ENCODE data around the gene WDR38. TPM values are rescaled to one million over a fixed set of nuclear protein-coding genes. Genes with fewer than 3 reads are reported as not detected.

Gene WDR38
- total and polyA plus RNA-seq, 9 of the 15 experiments (the other 6 are each of a cell fraction or from before 2014, with no cell fraction given): not detected

DNA sequence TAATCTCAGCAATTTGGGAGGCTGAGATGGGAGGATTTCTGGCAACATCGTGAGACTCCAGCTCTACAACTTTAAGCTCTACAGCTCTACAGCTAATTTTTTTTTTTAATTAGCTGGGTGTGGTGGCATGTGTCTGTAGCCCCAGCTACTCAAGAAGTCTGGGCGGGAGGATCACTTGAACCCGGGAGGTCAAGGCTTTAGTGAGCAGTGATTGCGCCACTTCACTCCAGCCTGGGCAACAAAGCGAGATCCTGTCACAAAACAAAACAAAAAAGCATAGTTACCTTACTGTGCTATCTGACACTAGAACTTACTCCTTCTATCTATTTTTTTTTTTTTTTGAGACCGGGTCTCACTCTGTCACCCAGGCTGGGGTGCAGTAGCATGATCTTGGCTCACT, 6.3 kb upstream of the WDR38 start:
- H3K9me1 ChIP-seq (ENCODE audit: control insufficient read depth, insufficient read depth, low read length): no peaks in the 10 kb centered on the region
- H3K79me2 ChIP-seq (ENCODE audit: control insufficient read depth, insufficient read depth, low read length): no peaks in the 10 kb centered on the region
- no peak overlapping the region for H3K27ac ChIP-seq (ENCODE audit: extremely low read depth, low read depth, low read length)
- no peak for TF ChIP-seq SMARCB1 (IDR thresholded peaks at IDR 0.05; ENCODE audit: insufficient read length, low read depth)
- peak; percentile 27; the same call in 1 of the 2 replicates for TF ChIP-seq CEBPB (tag; IDR thresholded peaks at IDR 0.05)
- H3K36me3 ChIP-seq (ENCODE audit: control insufficient read depth, insufficient read depth, low read length): no peaks in the 10 kb centered on the region
- ATAC-seq: no peak
- H3K9me3 ChIP-seq (replicated peaks; ENCODE audit: control insufficient read depth, insufficient read depth, low read depth, low read length): no peaks in the 10 kb centered on the region
- intact Hi-C loops (cut with micrococcal nuclease) (no loop called here), in situ Hi-C loops (cut with MboI) (loop anchor here (10.0 kb wide), 1 partner anchor 52 kb away; no protein-coding TSS in a partner anchor)
- no peak for DNase-seq (ENCODE audit: extremely low read depth in 1 of 4, low spot score in 3 of 4)
- H4K20me1 ChIP-seq (replicated peaks; ENCODE audit: control insufficient read depth, insufficient read depth, low read length): no peaks in the 10 kb centered on the region
- no peaks in the 10 kb centered on the region for H3K27me3 ChIP-seq (ENCODE audit: control insufficient read depth in 2 of 2, insufficient read depth in 2 of 2, low read length in 2 of 2)
- no peak overlapping the region for H3K4me3 ChIP-seq
- H3K9ac ChIP-seq (ENCODE audit: insufficient read depth in 1 of 2, low read depth in 2 of 2, low read length in 2 of 2): no peak overlapping the region
- H3K4me2 ChIP-seq (ENCODE audit: insufficient read depth, low read length): no peak overlapping the region
- ChIA-PET CTCF (ENCODE audit: low intra/inter-chr PET ratio) (interaction anchor here (1.2 kb wide), 1 partner anchor 73 kb away, joined by 3 read pairs; no protein-coding TSS in a partner anchor), POLR2A (interaction anchor here (0.9 to 3.6 kb wide), 3 partner anchors 9 to 51 kb away, joined by 3 to 13 read pairs (median 6); no protein-coding TSS in a partner anchor)
- no peak overlapping the region for H2AFZ ChIP-seq (ENCODE audit: low read depth, low read length)
- WGBS (ENCODE audit: insufficient coverage, low coverage, missing lambda C conversion rate): 51% methylated on average over 6 of the region's 6 CpGs
- no peak for FAIRE-seq
- BruUV-seq (replicated peaks): no TSS peak
- peaks cover 0 to 4% of the 10 kb centered on the region in 2 experiments; a peak in 2 of 5 replicates for H3K4me1 ChIP-seq (replicated peaks in 1 of 2; ENCODE audit: control insufficient read depth in 2 of 2, insufficient read depth in 2 of 2, low read length in 2 of 2)

DNA sequence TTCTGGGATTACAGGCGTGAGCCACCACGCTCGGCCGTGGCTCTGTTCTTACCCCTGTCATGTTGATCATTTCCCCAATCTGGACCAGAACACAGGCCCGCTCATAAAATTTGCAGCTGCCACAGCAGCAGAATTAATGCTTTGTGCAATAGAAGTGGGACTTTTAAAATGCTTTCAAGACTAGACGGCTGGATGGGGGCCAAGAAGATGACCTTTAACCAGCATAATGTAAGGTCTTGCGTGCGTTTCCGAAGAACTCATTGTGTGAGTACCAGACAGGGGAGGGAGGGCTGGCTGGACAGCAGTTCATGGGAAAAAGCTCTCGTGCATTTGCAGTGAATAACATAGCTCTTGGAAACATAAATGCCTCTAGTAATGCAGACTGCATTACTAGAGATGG, 3.5 kb upstream of the WDR38 start:
- TF ChIP-seq ZNF134 (CRISPR knock-in tag; conservative IDR thresholded peaks at IDR 0.05) (no peak), ZNF586 (CRISPR knock-in tag; conservative IDR thresholded peaks at IDR 0.05) (no peak), ZNF384 (IDR thresholded peaks at IDR 0.05; ENCODE audit: low read depth, low read length) (no peak), ID3 (CRISPR knock-in tag; IDR thresholded peaks at IDR 0.05) (no peak), ID3 (tag; IDR thresholded peaks at IDR 0.05) (peak; percentile 96), NFIC (IDR thresholded peaks at IDR 0.05) (peak; percentile 51), NUFIP1 (IDR thresholded peaks at IDR 0.05; ENCODE audit: partially characterized antibody) (no peak), HES1 (IDR thresholded peaks at IDR 0.05; ENCODE audit: low read depth) (no peak)
- no peak overlapping the region for H3K4me2 ChIP-seq (ENCODE audit: insufficient read depth, low read length)

More for the DNA sequence above, 3.5 kb upstream of the WDR38 start:
- H3K9me3 ChIP-seq (replicated peaks; ENCODE audit: control insufficient read depth, insufficient read depth, low read depth, low read length): no peaks in the 10 kb centered on the region
- FAIRE-seq (peak; percentile 80), DNase-seq (ENCODE audit: extremely low read depth in 1 of 4, low spot score in 3 of 4) (no peak), ATAC-seq (no peak)
- H3K4me1 ChIP-seq (replicated peaks in 1 of 2; ENCODE audit: control insufficient read depth in 2 of 2, insufficient read depth in 2 of 2, low read length in 2 of 2): peaks cover 0 to 23% of the 10 kb centered on the region in 2 experiments; a peak in 3 of 5 replicates
- H3K27me3 ChIP-seq (ENCODE audit: control insufficient read depth in 2 of 2, insufficient read depth in 2 of 2, low read length in 2 of 2): no peaks in the 10 kb centered on the region
- no peaks in the 10 kb centered on the region for H4K20me1 ChIP-seq (replicated peaks; ENCODE audit: control insufficient read depth, insufficient read depth, low read length)
- H3K27ac ChIP-seq (ENCODE audit: extremely low read depth, low read depth, low read length): no peak overlapping the region
- ChIA-PET CTCF (ENCODE audit: low intra/inter-chr PET ratio) (interaction anchor here (1.0 kb wide), 1 partner anchor 51 kb away, joined by 3 read pairs; no protein-coding TSS in a partner anchor), POLR2A (interaction anchor here (1.3 to 3.9 kb wide), 3 partner anchors 9 to 96 kb away, joined by 4 to 39 read pairs (median 5); partner anchors contain the start of genes ARPC5L and RPL35)
- H3K9ac ChIP-seq (ENCODE audit: insufficient read depth in 1 of 2, low read depth in 2 of 2, low read length in 2 of 2): no peak overlapping the region
- in situ Hi-C loops (cut with MboI): loop anchor here (5.0 to 10.0 kb wide), 3 partner anchors 55 to 522 kb away; partner anchors contain the start of gene NR6A1
- 37% methylated on average over 10 of the region's 10 CpGs for WGBS (ENCODE audit: insufficient coverage, low coverage, missing lambda C conversion rate)
- intact Hi-C loops (cut with micrococcal nuclease): loop anchor here (5.0 kb wide), 2 partner anchors 232 to 522 kb away; no protein-coding TSS in a partner anchor
- no peaks in the 10 kb centered on the region for H3K36me3 ChIP-seq (ENCODE audit: control insufficient read depth, insufficient read depth, low read length)
- H3K4me3 ChIP-seq: no peak overlapping the region
- no peaks in the 10 kb centered on the region for H3K9me1 ChIP-seq (ENCODE audit: control insufficient read depth, insufficient read depth, low read length)
- H2AFZ ChIP-seq (ENCODE audit: low read depth, low read length): no peak overlapping the region
- no peaks in the 10 kb centered on the region for H3K79me2 ChIP-seq (ENCODE audit: control insufficient read depth, insufficient read depth, low read length)
- no TSS peak for BruUV-seq (replicated peaks)

All from K562 (cell line).